OCI-LY3 (cell line): ENCODE results near the gene ALCAM.
A peak's percentile ranks its signal among the peaks of the same experiment; 100 is the strongest.

Experiments used
- H2AFZ ChIP-seq: fragments of 200-600, 300-600 bp; shearing (Covaris generic); 2 replicates; pipeline ENCODE4 v1.6.0; 2014; ENCODE audit warnings: antibody characterized with exemption, low read depth, low read length
- H3K27ac ChIP-seq: fragments of 200-600, 300-600 bp; sonication (generic); 2 replicates; pipeline ENCODE4 v1.5.1; 2014; ENCODE audit warnings: mild to moderate bottlenecking, low read length, moderate library complexity, mixed read lengths
- H3K27me3 ChIP-seq: fragments of 200-600, 300-600 bp; sonication (generic); 2 replicates; pipeline ENCODE4 v1.6.1; 2014; ENCODE audit warnings: low read depth, low read length, mixed read lengths
- H3K36me3 ChIP-seq: fragments of 200-600, 300-600 bp; sonication (generic); replicated peaks from 2 replicates; pipeline ENCODE3; 2014; ENCODE audit warnings: low read depth, low read length, mixed read lengths
- H3K4me1 ChIP-seq: fragments of 300-600, 200-600 bp; sonication (generic); 2 replicates; pipeline ENCODE4 v1.6.1; 2014; ENCODE audit warnings: low read length, mixed read lengths
- H3K4me2 ChIP-seq: fragments of 200-600, 300-600 bp; sonication (generic); 2 replicates; pipeline ENCODE4 v1.6.1; 2014; ENCODE audit warnings: low read length, mixed read lengths
- H3K4me3 ChIP-seq: fragments of 300-600, 200-600 bp; sonication (generic); 2 replicates; pipeline ENCODE4 v1.5.1; 2014; ENCODE audit warnings: antibody characterized with exemption, mild to moderate bottlenecking, low read length, moderate library complexity
- H3K79me2 ChIP-seq: fragments of 300-600, 200-600 bp; shearing (Covaris generic); 2 replicates; pipeline ENCODE4 v1.6.1; 2014; ENCODE audit warnings: mild to moderate bottlenecking, low read length, mixed read lengths
- H3K9ac ChIP-seq: fragments of 300-600, 200-600 bp; shearing (Covaris generic); 2 replicates; pipeline ENCODE4 v1.6.0; 2014; ENCODE audit warnings: mild to moderate bottlenecking, low read length, moderate library complexity
- H3K9me3 ChIP-seq: fragments of 200-600, 300-600 bp; shearing (Covaris generic); 2 replicates; pipeline ENCODE4 v1.6.1; 2014; ENCODE audit warnings: low read length, mixed read lengths; ENCODE audit not compliant: insufficient read depth
- H4K20me1 ChIP-seq: fragments of 200-600, 300-600 bp; sonication (generic); 2 replicates; pipeline ENCODE4 v1.6.1; 2016; ENCODE audit warnings: low read length, mixed read lengths; ENCODE audit not compliant: insufficient read depth
- EZH2phosphoT487 ChIP-seq: fragments of 200-600 bp; shearing (Covaris generic); IDR thresholded peaks from 2 replicates; pipeline ENCODE4 v1.6.1; 2018; ENCODE audit warnings: antibody characterized with exemption, mixed run types, low read depth
- TF ChIP-seq, protein P1 (sequence below): fragments of 200-600, 300-600 bp; sonication (generic); IDR thresholded peaks from 2 replicates; pipeline ENCODE4 v1.5.1; 2014; ENCODE audit warnings: antibody characterized with exemption, low read length, low read depth

Gene ALCAM

DNA sequence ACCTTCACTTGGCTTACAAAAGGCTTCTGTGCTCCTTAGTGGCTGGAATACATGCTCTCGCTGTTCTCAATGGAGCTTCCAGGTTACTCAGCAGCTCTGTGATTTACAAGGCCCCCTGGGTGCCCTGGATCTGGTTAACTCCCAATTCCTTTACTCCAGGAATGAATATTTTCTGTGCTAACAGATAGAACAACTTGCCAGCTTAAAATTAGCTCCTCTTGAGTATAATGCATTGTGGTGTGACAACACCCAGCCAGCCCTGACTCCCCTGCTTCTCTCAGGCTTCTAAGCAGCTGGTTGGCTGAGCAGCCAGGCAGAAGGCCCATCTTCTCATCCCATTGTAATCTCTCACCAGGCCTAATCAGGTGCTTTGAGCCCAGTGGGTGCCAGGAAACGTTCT, 246.4 kb downstream of the ALCAM start:
- TF ChIP-seq EZH2phosphoT487: no peak
- TF ChIP-seq, protein P1, sequence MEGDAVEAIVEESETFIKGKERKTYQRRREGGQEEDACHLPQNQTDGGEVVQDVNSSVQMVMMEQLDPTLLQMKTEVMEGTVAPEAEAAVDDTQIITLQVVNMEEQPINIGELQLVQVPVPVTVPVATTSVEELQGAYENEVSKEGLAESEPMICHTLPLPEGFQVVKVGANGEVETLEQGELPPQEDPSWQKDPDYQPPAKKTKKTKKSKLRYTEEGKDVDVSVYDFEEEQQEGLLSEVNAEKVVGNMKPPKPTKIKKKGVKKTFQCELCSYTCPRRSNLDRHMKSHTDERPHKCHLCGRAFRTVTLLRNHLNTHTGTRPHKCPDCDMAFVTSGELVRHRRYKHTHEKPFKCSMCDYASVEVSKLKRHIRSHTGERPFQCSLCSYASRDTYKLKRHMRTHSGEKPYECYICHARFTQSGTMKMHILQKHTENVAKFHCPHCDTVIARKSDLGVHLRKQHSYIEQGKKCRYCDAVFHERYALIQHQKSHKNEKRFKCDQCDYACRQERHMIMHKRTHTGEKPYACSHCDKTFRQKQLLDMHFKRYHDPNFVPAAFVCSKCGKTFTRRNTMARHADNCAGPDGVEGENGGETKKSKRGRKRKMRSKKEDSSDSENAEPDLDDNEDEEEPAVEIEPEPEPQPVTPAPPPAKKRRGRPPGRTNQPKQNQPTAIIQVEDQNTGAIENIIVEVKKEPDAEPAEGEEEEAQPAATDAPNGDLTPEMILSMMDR: no peak
- Histone ChIP-seq H3K9me3 (no peaks in the 10 kb centered on the region), H3K4me3 (no peak overlapping the region), H3K4me1 (peaks cover 11% of the 10 kb centered on the region), H3K79me2 (no peaks in the 10 kb centered on the region), H3K9ac (no peak overlapping the region), H3K27me3 (no peaks in the 10 kb centered on the region), H3K27ac (no peak overlapping the region), H3K36me3 (no peaks in the 10 kb centered on the region), H4K20me1 (no peaks in the 10 kb centered on the region), H3K4me2 (no peak overlapping the region), H2AFZ (no peak overlapping the region)

DNA sequence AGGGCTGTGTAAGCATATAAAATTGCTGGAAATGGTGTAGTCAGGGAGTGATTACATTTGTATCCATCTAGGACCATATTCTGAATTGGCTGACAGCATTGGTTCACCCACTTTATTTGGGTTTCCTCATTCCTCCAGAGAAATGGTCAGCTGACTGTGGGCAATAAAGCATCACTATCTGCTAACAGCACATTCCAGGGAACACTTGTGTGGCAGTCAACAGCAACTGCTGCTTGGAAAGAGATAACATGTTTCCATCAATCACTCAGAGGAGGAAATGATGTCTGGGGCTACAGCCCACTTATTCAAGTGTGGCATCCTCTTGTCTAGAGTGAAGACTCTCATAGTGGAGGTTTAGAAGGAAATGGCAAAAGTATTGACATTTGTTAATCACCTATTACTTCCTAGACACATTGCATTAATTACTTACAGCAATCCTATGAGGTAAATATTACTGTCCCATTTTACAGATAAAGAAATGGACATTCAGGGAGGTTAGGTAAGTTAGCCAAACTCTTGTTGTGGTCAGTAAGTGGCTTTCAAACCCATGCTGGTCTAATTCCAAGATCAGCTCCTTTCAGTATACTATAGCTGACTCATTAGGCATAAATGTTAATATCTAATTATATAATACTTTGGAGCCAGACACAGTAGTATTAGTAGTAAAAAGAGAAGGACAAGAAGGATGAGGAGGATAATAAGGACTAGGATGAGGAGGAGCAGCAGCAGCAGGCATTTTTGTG, 247.8 kb downstream of the ALCAM start:
- H3K4me3 ChIP-seq: no peak overlapping the region
- H3K9me3 ChIP-seq: no peaks in the 10 kb centered on the region
- H2AFZ ChIP-seq: no peak overlapping the region
- no peaks in the 10 kb centered on the region for H3K36me3 ChIP-seq
- H3K9ac ChIP-seq: no peak overlapping the region
- H3K79me2 ChIP-seq: no peaks in the 10 kb centered on the region
- H4K20me1 ChIP-seq: no peaks in the 10 kb centered on the region
- TF ChIP-seq, protein P1: no peak
- peaks cover 11% of the 10 kb centered on the region for H3K4me1 ChIP-seq
- H3K27ac ChIP-seq: no peak overlapping the region
- H3K4me2 ChIP-seq: no peak overlapping the region
- H3K27me3 ChIP-seq: no peaks in the 10 kb centered on the region

DNA sequence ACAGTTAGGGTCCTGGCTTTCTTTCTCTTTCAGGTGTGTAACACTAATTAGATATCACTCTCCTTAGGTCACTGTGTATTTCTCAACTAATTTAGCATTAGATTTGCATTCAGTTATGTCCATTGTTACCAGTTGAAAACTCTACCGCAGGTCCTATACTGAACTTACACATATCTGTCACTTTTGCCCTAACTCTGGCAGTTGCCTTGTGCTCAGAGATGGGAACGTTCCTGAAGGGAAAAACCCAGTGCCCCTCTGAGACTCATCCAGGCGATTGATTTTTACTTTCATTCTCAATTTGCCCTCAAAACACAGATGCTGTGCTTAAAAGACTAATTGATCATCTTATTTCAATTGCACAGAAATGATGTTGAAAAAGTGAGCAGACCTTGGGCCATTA, 249.1 kb downstream of the ALCAM start:
- no peak overlapping the region for H3K9ac ChIP-seq
- no peaks in the 10 kb centered on the region for H3K79me2 ChIP-seq
- no peak for TF ChIP-seq EZH2phosphoT487
- TF ChIP-seq, protein P1: no peak
- peaks cover 11% of the 10 kb centered on the region for H3K4me1 ChIP-seq
- no peaks in the 10 kb centered on the region for H3K36me3 ChIP-seq
- no peaks in the 10 kb centered on the region for H4K20me1 ChIP-seq
- no peaks in the 10 kb centered on the region for H3K9me3 ChIP-seq
- H3K27me3 ChIP-seq: no peaks in the 10 kb centered on the region
- H2AFZ ChIP-seq: peak overlapping the region; percentile 7; the same call in 1 of the 2 replicates
- H3K4me2 ChIP-seq: peak overlapping the region; percentile 58
- no peak overlapping the region for H3K27ac ChIP-seq
- peak overlapping the region; percentile 37; the same call in 1 of the 2 replicates for H3K4me3 ChIP-seq

DNA sequence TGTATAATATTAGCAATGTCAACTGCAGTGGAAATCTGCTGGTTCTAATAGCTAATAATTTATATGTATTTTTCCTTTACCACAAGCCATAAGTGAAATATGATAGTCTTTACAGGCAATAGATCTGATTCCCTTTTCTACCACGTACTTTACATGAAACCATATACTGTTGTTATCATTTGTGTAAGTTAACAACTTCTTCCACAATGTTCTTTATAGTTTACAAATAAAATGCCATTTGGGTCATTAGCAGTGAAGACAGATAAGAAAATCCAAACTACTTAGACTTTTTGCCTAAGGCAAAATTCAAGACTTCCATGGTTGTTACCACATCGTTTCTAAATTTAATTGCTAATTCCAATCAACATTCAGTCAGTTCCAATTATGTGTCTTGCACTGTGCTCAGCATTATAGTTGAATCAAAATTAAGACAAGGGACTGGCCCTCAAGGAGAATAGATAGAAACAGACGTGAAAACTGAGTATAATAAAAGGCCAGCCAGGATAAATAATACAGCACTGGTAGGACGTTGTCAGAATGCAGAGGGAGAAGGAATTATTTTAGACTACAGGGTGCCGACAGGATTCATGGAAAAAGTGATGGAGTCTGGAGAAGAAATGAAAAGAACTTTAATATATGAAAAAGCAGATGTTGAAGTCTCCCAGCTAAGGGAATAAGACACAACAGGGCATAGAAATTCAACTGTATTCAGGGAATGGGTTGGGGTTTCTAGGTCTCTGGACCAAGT, 249.8 kb downstream of the ALCAM start:
- no peak overlapping the region for H3K9ac ChIP-seq
- TF ChIP-seq, protein P1: no peak
- no peak overlapping the region for H3K4me3 ChIP-seq

More for the DNA sequence above, 249.8 kb downstream of the ALCAM start:
- peaks cover 11% of the 10 kb centered on the region for H3K4me1 ChIP-seq
- H4K20me1 ChIP-seq: no peaks in the 10 kb centered on the region
- H3K27ac ChIP-seq: no peak overlapping the region
- H3K36me3 ChIP-seq: no peaks in the 10 kb centered on the region
- no peaks in the 10 kb centered on the region for H3K79me2 ChIP-seq
- H3K27me3 ChIP-seq: no peaks in the 10 kb centered on the region
- H2AFZ ChIP-seq: no peak overlapping the region
- H3K9me3 ChIP-seq: no peaks in the 10 kb centered on the region
- H3K4me2 ChIP-seq: no peak overlapping the region
